Measurements from ENCODE around the gene ARL4D.
"Not testable (repeated sequence)": the region's sequence is repeated elsewhere in the genome, so short reads cannot be mapped to it uniquely, and the experiment has no call there.

The ARL4D gene

GRCh38 chr17:43394696-43395095 is 4.1 kb upstream of the ARL4D start:
- DNase-seq = not testable (repeated sequence)

GRCh38 chr17:43395165-43395564 is 3.6 kb upstream of the ARL4D start:
- DNase-seq = no peak

GRCh38 chr17:43396491-43397060 is 2.2 kb upstream of the ARL4D start:
- DNase-seq = no peak

GRCh38 chr17:43399839-43400328 is 1.1 kb downstream of the ARL4D start:
- no peak for DNase-seq

GRCh38 chr17:43400943-43401717 is 2.3 kb downstream of the ARL4D start:
- no peak for DNase-seq

- no peak for DNase-seq
These were observed 3.3 kb downstream of the ARL4D start for GRCh38 chr17:43402078-43402477.

GRCh38 chr17:43402567-43402966 is 3.8 kb downstream of the ARL4D start:
- DNase-seq = no peak

- DNase-seq = no peak
These were observed 5.1 kb downstream of the ARL4D start for GRCh38 chr17:43403846-43404245.

- no peak for DNase-seq
These were observed 7.1 kb downstream of the ARL4D start for GRCh38 chr17:43405861-43406260.

- no peak for DNase-seq
These were observed 8.2 kb downstream of the ARL4D start for GRCh38 chr17:43406676-43407645.

GRCh38 chr17:43409131-43409530 is 10.3 kb downstream of the ARL4D start:
- DNase-seq = no peak

- no peak for DNase-seq
These were observed 12.0 kb downstream of the ARL4D start for GRCh38 chr17:43410557-43411368.

- no peak for DNase-seq
These were observed 12.5 kb downstream of the ARL4D start for GRCh38 chr17:43411369-43411677.

GRCh38 chr17:43411749-43412148 is 13.0 kb downstream of the ARL4D start:
- DNase-seq = no peak

GRCh38 chr17:43412166-43412565 is 13.4 kb downstream of the ARL4D start:
- no peak for DNase-seq

- DNase-seq = no peak
These were observed 18.5 kb downstream of the ARL4D start for GRCh38 chr17:43416998-43417890.

- no peak for DNase-seq
These were observed 19.9 kb downstream of the ARL4D start for GRCh38 chr17:43418441-43419374.

GRCh38 chr17:43419375-43419882 is 20.6 kb downstream of the ARL4D start:
- not testable (repeated sequence) for DNase-seq

- no peak for DNase-seq
These were observed 25.1 kb downstream of the ARL4D start for GRCh38 chr17:43423777-43424455.

Measured in right kidney (tissue), 1 donor.